HG02981 (cell line): ENCODE data around the gene APOL2.

Source experiments
- ATAC-seq: cut with Tn5 transposase; IDR thresholded peaks from one replicate; pipeline ENCODE4 v1.9.1; 2021; ENCODE audit warnings: mild to moderate bottlenecking, moderate library complexity; ENCODE audit not compliant: unreplicated experiment

APOL2 gene

DNA sequence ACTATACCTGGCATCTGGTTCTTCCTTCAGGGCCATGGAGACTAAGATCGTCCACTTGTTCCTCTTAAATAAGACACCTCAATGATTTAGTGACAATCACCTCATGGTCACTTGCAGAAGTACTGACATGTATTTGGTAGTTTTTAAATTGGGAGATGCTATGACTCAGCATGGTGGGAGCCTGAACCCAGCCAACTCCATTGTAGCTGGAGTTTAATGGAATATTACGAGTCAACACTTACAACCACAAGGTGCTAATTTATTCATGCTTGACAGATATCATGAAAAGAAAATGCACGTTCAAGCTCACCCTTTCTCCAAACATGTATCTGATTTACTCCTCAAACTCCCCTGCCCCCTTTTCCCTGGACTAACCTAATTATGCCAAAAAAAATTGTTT lies 62.2 kb downstream of the APOL2 start:
- no peak for ATAC-seq
